MM.1S (cell line): Measurements from ENCODE around the gene FAAP100.

Source experiments
- DNase-seq: peaks from one replicate; pipeline ENCODE4 v3.0.0-alpha.2; 2015
- H2AFZ ChIP-seq: fragments of 300-600 bp; sonication (generic); 2 replicates; pipeline ENCODE4 v1.6.0; 2016; ENCODE audit warnings: antibody characterized with exemption, low read length
- H3F3A ChIP-seq: fragments of 300-600 bp; sonication (generic); 2 replicates; pipeline ENCODE4 v1.6.1; 2016; ENCODE audit warnings: mild to moderate bottlenecking, antibody characterized with exemption, low read length, moderate library complexity, mixed read lengths; ENCODE audit not compliant: insufficient read depth
- H3K27ac ChIP-seq: fragments of 300-600 bp; sonication (generic); 2 replicates; pipeline ENCODE4 v1.5.1; 2016; ENCODE audit warnings: mild to moderate bottlenecking, low read length
- H3K27me3 ChIP-seq: fragments of 300-600 bp; sonication (generic); replicated peaks from 2 replicates; pipeline ENCODE4 v1.6.0; 2016; ENCODE audit warnings: low read length; ENCODE audit not compliant: insufficient read depth
- H3K36me3 ChIP-seq: fragments of 300-600 bp; sonication (generic); replicated peaks from 2 replicates; pipeline ENCODE4 v1.6.1; 2016; ENCODE audit warnings: mild to moderate bottlenecking, low read length, mixed read lengths; ENCODE audit not compliant: insufficient read depth
- H3K4me1 ChIP-seq: fragments of 300-600 bp; sonication (generic); 2 replicates; pipeline ENCODE4 v1.6.1; 2016; ENCODE audit warnings: low read length, mixed read lengths
- H3K4me2 ChIP-seq: fragments of 300-600 bp; sonication (generic); 2 replicates; pipeline ENCODE4 v1.6.0; 2016; ENCODE audit warnings: low read depth, low read length
- H3K4me3 ChIP-seq: fragments of 300-600 bp; sonication (generic); 2 replicates; pipeline ENCODE4 v1.5.1; 2016; ENCODE audit warnings: low read length, mixed read lengths
- H3K79me2 ChIP-seq: fragments of 300-600 bp; sonication (generic); 2 replicates; pipeline ENCODE4 v1.6.1; 2016; ENCODE audit warnings: mixed run types, low read length, mixed read lengths
- H3K9ac ChIP-seq: fragments of 300-600 bp; sonication (generic); 2 replicates; pipeline ENCODE4 v1.6.1; 2016; ENCODE audit warnings: low read length, mixed read lengths
- H3K9me2 ChIP-seq: fragments of 300-600 bp; sonication (generic); replicated peaks from 2 replicates; pipeline ENCODE4 v1.6.1; 2016; ENCODE audit warnings: mild to moderate bottlenecking, low read length, mixed read lengths; ENCODE audit not compliant: insufficient read depth
- H3K9me3 ChIP-seq: fragments of 300-600 bp; sonication (generic); replicated peaks from 2 replicates; pipeline ENCODE4 v1.6.1; 2016; ENCODE audit warnings: mild to moderate bottlenecking, low read length, mixed read lengths; ENCODE audit not compliant: insufficient read depth
- H4K20me1 ChIP-seq: fragments of 300-600 bp; sonication (generic); 2 replicates; pipeline ENCODE4 v1.6.1; 2016; ENCODE audit warnings: mild to moderate bottlenecking, low read length, moderate library complexity, mixed read lengths; ENCODE audit not compliant: insufficient read depth
- CTCF ChIP-seq: fragments of 300-600 bp; sonication (generic); IDR thresholded peaks from 2 replicates; pipeline ENCODE4 v1.5.1; 2016; ENCODE audit warnings: antibody characterized with exemption, low read length, mixed read lengths
- EZH2 ChIP-seq: fragments of 300-600 bp; sonication (generic); optimal IDR thresholded peaks from 2 replicates; pipeline ENCODE3; 2017; ENCODE audit warnings: low read depth, mild to moderate bottlenecking, antibody characterized with exemption, low read length, mixed read lengths
- EZH2phosphoT487 ChIP-seq: fragments of 300-600 bp; sonication (generic); IDR thresholded peaks from 2 replicates; pipeline ENCODE4 v1.6.1; 2018; ENCODE audit warnings: antibody characterized with exemption, low read length

FAAP100 gene

GRCh38 chr17:81551458-81552243, 502 bp downstream of the FAAP100 start:
- no peaks in the 10 kb centered on the region for H3K27me3 ChIP-seq
- H3K27ac ChIP-seq: no peak overlapping the region
- no peaks in the 10 kb centered on the region for H3K9me3 ChIP-seq
- TF ChIP-seq EZH2phosphoT487 (no peak), CTCF (no peak), EZH2 (no peak)
- peaks cover 22% of the 10 kb centered on the region for H3F3A ChIP-seq
- H3K4me3 ChIP-seq: peak overlapping the region; percentile 83
- H3K4me1 ChIP-seq: peaks cover 16% of the 10 kb centered on the region; the same call in 1 of the 2 replicates
- H3K9ac ChIP-seq: peak overlapping the region; percentile 77
- no peaks in the 10 kb centered on the region for H3K9me2 ChIP-seq
- no peaks in the 10 kb centered on the region for H3K36me3 ChIP-seq
- DNase-seq: peak; percentile 19
- H2AFZ ChIP-seq: peak overlapping the region; percentile 51
- H3K4me2 ChIP-seq: peak overlapping the region; percentile 87
- peaks cover 27% of the 10 kb centered on the region for H3K79me2 ChIP-seq
- no peaks in the 10 kb centered on the region for H4K20me1 ChIP-seq

GRCh38 chr17:81550830-81551457, 1.2 kb downstream of the FAAP100 start:
- Histone ChIP-seq H3K36me3 (no peaks in the 10 kb centered on the region), H2AFZ (no peak overlapping the region), H3K79me2 (peaks cover 27% of the 10 kb centered on the region), H3F3A (peaks cover 22% of the 10 kb centered on the region), H3K4me3 (peak overlapping the region; percentile 83), H4K20me1 (no peaks in the 10 kb centered on the region), H3K9me3 (no peaks in the 10 kb centered on the region), H3K4me1 (peaks cover 16% of the 10 kb centered on the region; the same call in 1 of the 2 replicates), H3K9me2 (no peaks in the 10 kb centered on the region), H3K27ac (no peak overlapping the region), H3K27me3 (no peaks in the 10 kb centered on the region), H3K9ac (peak overlapping the region; percentile 77; the same call in 1 of the 2 replicates), H3K4me2 (peak overlapping the region; percentile 87)
- TF ChIP-seq CTCF: no peak
- no peak for TF ChIP-seq EZH2
- no peak for TF ChIP-seq EZH2phosphoT487
- no peak for DNase-seq

GRCh38 chr17:81550285-81550684, 1.9 kb downstream of the FAAP100 start:
- DNase-seq: no peak
- H3K9ac ChIP-seq: no peak overlapping the region
- H3K4me2 ChIP-seq: no peak overlapping the region
- peaks cover 16% of the 10 kb centered on the region; the same call in 1 of the 2 replicates for H3K4me1 ChIP-seq
- H3K79me2 ChIP-seq: peaks cover 27% of the 10 kb centered on the region
- H2AFZ ChIP-seq: no peak overlapping the region
- H3K36me3 ChIP-seq: no peaks in the 10 kb centered on the region
- no peak for TF ChIP-seq CTCF
- TF ChIP-seq EZH2: no peak
- no peak for TF ChIP-seq EZH2phosphoT487
- peaks cover 22% of the 10 kb centered on the region for H3F3A ChIP-seq
- no peaks in the 10 kb centered on the region for H3K9me2 ChIP-seq
- no peaks in the 10 kb centered on the region for H4K20me1 ChIP-seq
- no peaks in the 10 kb centered on the region for H3K9me3 ChIP-seq
- no peak overlapping the region for H3K4me3 ChIP-seq
- H3K27ac ChIP-seq: no peak overlapping the region
- H3K27me3 ChIP-seq: no peaks in the 10 kb centered on the region
